Measurements from ENCODE around the gene SUCNR1. TPM values are rescaled to one million over a fixed set of nuclear protein-coding genes. Genes with fewer than 3 reads are reported as not detected.

Gene SUCNR1
- total RNA-seq, 1 experiment from 2014 or later: not detected

- WGBS (ENCODE audit: extremely low coverage, insufficient read length, low lambda C conversion rate): no CpG with 5 or more reads among the region's 1 CpG
- H3K27ac Mint-ChIP-seq: no peak overlapping the region
- no peaks in the 10 kb centered on the region for H3K9me3 ChIP-seq (ENCODE audit: control insufficient read depth, low read depth, low read length)
Measured at GRCh38 chr3:151879037-151879436, 5.6 kb downstream of the SUCNR1 start.

More at GRCh38 chr3:151879037-151879436, 5.6 kb downstream of the SUCNR1 start:
- H3K27me3 ChIP-seq (ENCODE audit: insufficient read depth, low read length): no peaks in the 10 kb centered on the region
- no peak overlapping the region for H3K18ac ChIP-seq (ENCODE audit: insufficient read length, low read depth, low read length)
- H4K91ac ChIP-seq (ENCODE audit: insufficient read length, low read depth, low read length): no peak overlapping the region
- DNase-seq: no peak
- no peaks in the 10 kb centered on the region for H3K27me3 Mint-ChIP-seq (ENCODE audit: low read depth)
- no peaks in the 10 kb centered on the region for H3K79me2 ChIP-seq (ENCODE audit: insufficient read depth, low read length)
- no peak overlapping the region for H3K4me3 Mint-ChIP-seq
- H3K4ac ChIP-seq (ENCODE audit: low read depth, low read length): no peak overlapping the region
- H3K14ac ChIP-seq (ENCODE audit: insufficient read depth, low read length): no peak overlapping the region
- no peaks in the 10 kb centered on the region for H3K79me1 ChIP-seq (ENCODE audit: insufficient read depth, low read depth, low read length, poor library complexity, severe bottlenecking)
- no peak overlapping the region for H3K23ac ChIP-seq (ENCODE audit: insufficient read length, low read depth, low read length)
- no peak overlapping the region for H3K56ac ChIP-seq (ENCODE audit: insufficient read length, low read depth, low read length)
- H2BK5ac ChIP-seq (ENCODE audit: insufficient read length, low read length): no peak overlapping the region
- H2BK120ac ChIP-seq (ENCODE audit: low read depth, low read length, poor library complexity, severe bottlenecking): no peak overlapping the region
- no peak overlapping the region for H3K9ac ChIP-seq (ENCODE audit: extremely low read depth, insufficient read length, low read length)
- no peak overlapping the region for H2AK5ac ChIP-seq (ENCODE audit: insufficient read length, low read length)
- no peak overlapping the region for H2BK15ac ChIP-seq (ENCODE audit: low read depth, low read length)
- H4K8ac ChIP-seq (replicated peaks; ENCODE audit: insufficient read length, low read depth, low read length): no peak overlapping the region
- no peaks in the 10 kb centered on the region for H3K36me3 Mint-ChIP-seq (ENCODE audit: insufficient read depth in 1 of 3, low read depth in 3 of 3)
- no peaks in the 10 kb centered on the region for H3K4me1 ChIP-seq (ENCODE audit: insufficient read depth, low read length)
- H3T11ph ChIP-seq (ENCODE audit: low read length): no peak overlapping the region
- no peak overlapping the region for H2BK12ac ChIP-seq (ENCODE audit: insufficient read length, low read depth, low read length)
- no peaks in the 10 kb centered on the region for H4K20me1 ChIP-seq (ENCODE audit: control insufficient read depth, insufficient read depth, insufficient read length)
- H3K23me2 ChIP-seq (ENCODE audit: insufficient read length, low read depth, low read length, poor library complexity, severe bottlenecking): no peaks in the 10 kb centered on the region
- no peak overlapping the region for H2BK20ac ChIP-seq (ENCODE audit: low read depth, low read length, poor library complexity, severe bottlenecking)
- no peaks in the 10 kb centered on the region; a peak in 1 of 4 replicates for H3K4me1 Mint-ChIP-seq
- no peak overlapping the region for H3K27ac ChIP-seq (ENCODE audit: insufficient read length, low read depth, low read length)
- H3K4me2 ChIP-seq (ENCODE audit: insufficient read depth, insufficient read length, low read length): no peak overlapping the region
- no peak overlapping the region for H4K5ac ChIP-seq (ENCODE audit: insufficient read length, low read depth, low read length)
- no peaks in the 10 kb centered on the region for H3K9me3 Mint-ChIP-seq
- no peak overlapping the region for H2AFZ ChIP-seq (ENCODE audit: low read length)
- TF ChIP-seq, protein P1, sequence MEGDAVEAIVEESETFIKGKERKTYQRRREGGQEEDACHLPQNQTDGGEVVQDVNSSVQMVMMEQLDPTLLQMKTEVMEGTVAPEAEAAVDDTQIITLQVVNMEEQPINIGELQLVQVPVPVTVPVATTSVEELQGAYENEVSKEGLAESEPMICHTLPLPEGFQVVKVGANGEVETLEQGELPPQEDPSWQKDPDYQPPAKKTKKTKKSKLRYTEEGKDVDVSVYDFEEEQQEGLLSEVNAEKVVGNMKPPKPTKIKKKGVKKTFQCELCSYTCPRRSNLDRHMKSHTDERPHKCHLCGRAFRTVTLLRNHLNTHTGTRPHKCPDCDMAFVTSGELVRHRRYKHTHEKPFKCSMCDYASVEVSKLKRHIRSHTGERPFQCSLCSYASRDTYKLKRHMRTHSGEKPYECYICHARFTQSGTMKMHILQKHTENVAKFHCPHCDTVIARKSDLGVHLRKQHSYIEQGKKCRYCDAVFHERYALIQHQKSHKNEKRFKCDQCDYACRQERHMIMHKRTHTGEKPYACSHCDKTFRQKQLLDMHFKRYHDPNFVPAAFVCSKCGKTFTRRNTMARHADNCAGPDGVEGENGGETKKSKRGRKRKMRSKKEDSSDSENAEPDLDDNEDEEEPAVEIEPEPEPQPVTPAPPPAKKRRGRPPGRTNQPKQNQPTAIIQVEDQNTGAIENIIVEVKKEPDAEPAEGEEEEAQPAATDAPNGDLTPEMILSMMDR (conservative IDR thresholded peaks at IDR 0.05): no peak

Data from H9 (cell line).